GM12875 (cell line): ENCODE data around the gene SLC2A4.

ENCODE experiments used
- H3K4me3 ChIP-seq: one replicate; pipeline ENCODE4 v1.5.1; 2011; ENCODE audit warnings: low read depth, low read length, control low read depth
- TF ChIP-seq, protein P1 (sequence below): IDR thresholded peaks from 2 replicates; pipeline ENCODE4 v1.5.1; 2011; ENCODE audit warnings: low read depth, mild to moderate bottlenecking, control low read depth, inconsistent platforms, low read length, moderate library complexity, borderline replicate concordance; ENCODE audit not compliant: insufficient read depth

SLC2A4 gene

DNA sequence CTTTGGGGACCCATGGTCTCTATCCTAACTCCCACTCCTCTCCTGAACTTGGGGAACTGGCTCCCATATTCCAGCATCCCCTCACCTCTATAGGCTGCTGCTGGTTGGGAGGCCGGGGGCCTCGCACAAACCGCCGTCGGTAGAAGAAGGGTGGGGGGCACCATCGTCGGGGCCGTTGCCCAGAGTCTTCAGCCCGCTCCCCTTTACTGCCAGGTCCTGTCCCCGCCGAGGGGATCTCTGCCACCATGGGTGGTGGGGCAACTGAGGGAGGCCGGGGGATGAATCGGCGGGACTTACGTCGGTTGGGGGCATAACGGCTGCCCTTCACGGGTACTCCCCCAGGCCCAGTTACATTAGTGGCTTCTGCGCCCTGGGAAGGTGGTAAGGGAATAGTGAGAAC, 8.6 kb downstream of the SLC2A4 start:
- TF ChIP-seq, protein P1, sequence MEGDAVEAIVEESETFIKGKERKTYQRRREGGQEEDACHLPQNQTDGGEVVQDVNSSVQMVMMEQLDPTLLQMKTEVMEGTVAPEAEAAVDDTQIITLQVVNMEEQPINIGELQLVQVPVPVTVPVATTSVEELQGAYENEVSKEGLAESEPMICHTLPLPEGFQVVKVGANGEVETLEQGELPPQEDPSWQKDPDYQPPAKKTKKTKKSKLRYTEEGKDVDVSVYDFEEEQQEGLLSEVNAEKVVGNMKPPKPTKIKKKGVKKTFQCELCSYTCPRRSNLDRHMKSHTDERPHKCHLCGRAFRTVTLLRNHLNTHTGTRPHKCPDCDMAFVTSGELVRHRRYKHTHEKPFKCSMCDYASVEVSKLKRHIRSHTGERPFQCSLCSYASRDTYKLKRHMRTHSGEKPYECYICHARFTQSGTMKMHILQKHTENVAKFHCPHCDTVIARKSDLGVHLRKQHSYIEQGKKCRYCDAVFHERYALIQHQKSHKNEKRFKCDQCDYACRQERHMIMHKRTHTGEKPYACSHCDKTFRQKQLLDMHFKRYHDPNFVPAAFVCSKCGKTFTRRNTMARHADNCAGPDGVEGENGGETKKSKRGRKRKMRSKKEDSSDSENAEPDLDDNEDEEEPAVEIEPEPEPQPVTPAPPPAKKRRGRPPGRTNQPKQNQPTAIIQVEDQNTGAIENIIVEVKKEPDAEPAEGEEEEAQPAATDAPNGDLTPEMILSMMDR: no peak
- no peak overlapping the region for H3K4me3 ChIP-seq

DNA sequence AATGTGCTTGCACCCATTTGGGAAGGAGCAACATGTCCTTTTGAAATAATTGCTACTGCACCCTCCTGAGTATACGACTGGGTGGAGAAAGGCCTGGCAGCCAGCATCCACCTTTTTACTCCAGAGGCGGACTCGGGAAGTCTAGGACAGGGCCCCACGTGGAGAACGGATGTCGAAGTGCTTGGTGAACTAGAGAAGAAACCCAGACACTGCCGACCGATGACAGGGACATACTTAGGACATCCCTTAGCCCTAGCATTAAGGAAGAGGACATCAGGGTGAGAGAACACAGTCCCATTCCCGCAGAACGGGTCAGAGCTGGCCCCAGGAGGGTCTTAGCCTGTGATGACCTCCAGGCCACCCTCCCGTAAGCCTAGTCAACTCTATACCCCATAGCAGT, 9.2 kb downstream of the SLC2A4 start:
- TF ChIP-seq, protein P1: no peak
- H3K4me3 ChIP-seq: no peak overlapping the region

DNA sequence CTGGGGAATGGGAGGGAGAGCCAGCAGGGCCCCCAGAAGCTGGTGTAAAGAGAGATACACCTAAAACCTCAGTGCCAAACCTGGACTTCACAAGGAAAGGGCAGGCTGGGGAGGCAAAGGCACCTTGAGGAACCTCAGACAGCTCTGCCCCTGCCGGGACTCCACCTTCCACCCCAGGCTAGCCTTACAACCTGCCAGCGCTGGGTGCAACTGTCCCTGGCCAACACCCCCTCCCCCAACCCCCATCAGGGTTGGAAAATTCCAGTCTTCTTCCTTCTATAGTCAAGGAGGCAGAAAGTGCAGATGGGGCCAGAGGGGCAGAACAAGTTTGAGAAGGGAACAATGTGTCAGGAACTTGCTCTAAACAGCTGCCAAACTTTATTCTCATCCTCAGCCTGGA, 10.7 kb downstream of the SLC2A4 start:
- TF ChIP-seq, protein P1: no peak
- no peak overlapping the region for H3K4me3 ChIP-seq

DNA sequence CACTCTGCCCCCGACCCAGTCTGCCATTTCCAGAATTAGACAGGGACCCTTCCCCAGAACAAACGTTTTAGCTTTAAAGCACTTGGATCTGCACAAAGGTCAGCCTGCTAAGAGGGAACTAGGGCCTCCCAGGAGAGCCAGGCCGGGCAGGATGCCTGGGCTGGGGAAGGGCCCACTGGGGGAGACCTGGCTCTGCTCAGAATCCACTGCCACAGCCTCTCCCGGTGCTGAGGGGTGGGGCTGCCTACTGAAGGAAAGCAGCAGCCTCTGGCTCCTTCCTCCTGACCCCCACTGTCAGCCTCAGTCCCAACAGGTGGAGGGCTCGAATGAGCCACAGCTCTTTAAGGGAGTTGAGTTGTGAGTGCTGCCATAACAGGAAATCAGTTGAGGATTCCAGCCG, 11.2 kb downstream of the SLC2A4 start:
- TF ChIP-seq, protein P1: no peak
- H3K4me3 ChIP-seq: no peak overlapping the region

DNA sequence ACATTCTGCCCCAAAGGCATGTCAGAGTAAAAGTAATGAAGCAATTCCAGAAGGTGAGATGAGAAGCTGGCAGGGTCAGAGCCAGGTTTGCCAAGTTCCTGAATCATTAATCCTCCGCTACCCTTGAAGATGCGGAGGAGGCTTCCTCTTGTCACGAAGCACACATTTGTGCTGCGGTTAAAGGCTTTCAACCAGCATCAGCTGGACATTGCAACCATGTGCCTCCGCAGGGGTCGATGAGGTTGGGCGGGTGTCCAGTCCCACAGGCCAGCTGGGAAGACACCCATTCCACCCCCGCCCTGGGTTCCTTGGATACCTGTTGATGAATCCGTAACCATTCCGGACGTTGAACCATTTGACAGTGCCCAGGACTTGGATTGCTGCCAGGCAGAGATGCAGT, 11.6 kb downstream of the SLC2A4 start:
- TF ChIP-seq, protein P1: no peak
- H3K4me3 ChIP-seq: no peak overlapping the region

DNA sequence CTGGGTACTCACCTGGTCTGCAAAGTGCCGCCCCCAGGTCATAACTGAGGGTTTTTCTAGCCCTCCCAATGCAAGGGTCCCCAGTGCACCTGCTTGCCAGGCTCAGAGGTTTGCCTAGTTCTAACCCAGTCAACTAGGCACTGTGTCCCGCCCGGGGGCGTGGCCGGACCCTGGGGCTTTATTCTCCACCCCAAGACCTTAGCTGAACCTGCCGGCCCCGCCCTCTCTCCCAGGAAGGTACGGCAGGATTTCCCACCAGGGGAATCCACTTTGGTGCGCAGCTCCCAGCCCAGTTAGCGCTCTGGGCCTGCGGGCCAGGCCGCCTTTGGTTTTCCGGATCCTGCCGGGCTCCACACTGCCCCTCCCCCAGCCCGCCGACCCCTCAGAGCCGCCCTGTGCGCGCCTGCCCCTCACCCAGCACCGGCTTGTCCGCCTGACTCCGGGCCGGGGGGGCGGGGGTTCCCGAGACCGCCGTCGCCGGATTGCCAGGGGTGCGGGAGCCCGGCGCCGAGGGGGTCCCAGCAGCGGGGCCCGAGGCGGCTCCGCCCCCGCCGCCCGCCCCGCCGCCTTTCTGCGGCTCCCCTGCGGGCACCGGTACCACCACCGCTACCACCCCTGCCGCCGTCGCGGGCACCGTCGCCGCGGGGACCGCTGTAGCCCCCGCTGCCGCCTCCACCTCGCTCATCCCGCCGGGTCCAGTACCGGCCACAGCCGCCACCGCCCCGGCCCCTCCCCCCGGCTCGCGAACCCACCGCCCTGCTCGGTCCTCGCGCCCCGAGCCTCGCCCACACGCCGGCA, 12.5 kb downstream of the SLC2A4 start:
- TF ChIP-seq, protein P1: no peak
- H3K4me3 ChIP-seq: no peak overlapping the region

DNA sequence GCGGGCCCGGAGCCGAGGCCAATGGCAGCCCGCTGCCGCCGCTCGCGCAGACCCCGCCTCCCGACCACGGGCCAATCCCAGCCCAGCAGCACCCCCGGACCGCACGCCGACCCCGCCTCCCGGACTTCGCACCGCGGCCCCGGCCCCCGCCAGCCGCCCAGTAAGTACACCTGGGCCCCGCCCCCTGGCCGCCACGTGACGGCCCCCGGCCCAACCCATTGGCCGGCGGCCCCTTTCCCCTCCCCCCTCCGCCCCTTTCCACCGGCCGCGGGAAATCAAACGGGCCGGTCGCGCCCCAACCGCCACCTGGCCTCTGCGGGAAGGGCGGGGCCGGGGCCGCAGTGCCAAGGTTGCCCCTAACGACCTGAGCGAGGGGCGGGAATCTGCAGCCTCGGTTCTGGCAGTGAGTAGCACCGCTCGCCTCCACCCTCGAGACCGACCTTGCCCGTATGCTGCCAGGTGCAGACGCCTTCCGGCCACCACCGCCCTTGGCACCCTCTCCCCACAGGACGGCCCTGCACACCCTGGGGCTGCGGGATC, 13.2 kb downstream of the SLC2A4 start, which contains the start of gene YBX2:
TSS of gene YBX2 (minus strand) at position 26 of the 540 bp plus-strand sequence. CDS start 139 bp downstream, outside the sequence.
- peak within 1 kb of the TSS; percentile 40 for H3K4me3 ChIP-seq
- TF ChIP-seq, protein P1: no peak
